GM12878 (cell line): ENCODE results near the gene ARMC8. TPM values are rescaled to one million over a fixed set of nuclear protein-coding genes. Genes with fewer than 3 reads are reported as not detected.

Source experiments
- CEBPB ChIP-seq, 2 experiments: fragments of 150-350 bp in 1 of 2; IDR thresholded peaks; 2 replicates each; pipeline ENCODE4 v1.6.1; 2012 to 2014; ENCODE audit warnings: low read depth in 2 of 2, low read length in 2 of 2, borderline replicate concordance in 1 of 2, inconsistent platforms in 1 of 2
- CHD4 ChIP-seq: fragments of 200-600 bp; sonication (generic); IDR thresholded peaks from 2 replicates; pipeline ENCODE4 v1.6.1; 2016; ENCODE audit warnings: mild to moderate bottlenecking
- IKZF1 ChIP-seq: fragments of 450-650 bp; conservative IDR thresholded peaks from 2 replicates; pipeline ENCODE4 v1.6.1; 2017; ENCODE audit warnings: antibody characterized with exemption, mild to moderate bottlenecking
- NRF1 ChIP-seq: conservative IDR thresholded peaks from 2 replicates; pipeline ENCODE4 v1.6.1; 2011; ENCODE audit warnings: mild to moderate bottlenecking, low read depth, low read length, improper control_type of control experiment
- TBL1XR1 ChIP-seq: IDR thresholded peaks from 2 replicates; pipeline ENCODE4 v1.6.1; 2012; ENCODE audit warnings: low read depth, low read length, improper control_type of control experiment
- ZNF207 ChIP-seq: fragments of 450-650 bp; IDR thresholded peaks from 2 replicates; pipeline ENCODE4 v1.6.1; 2014; ENCODE audit warnings: antibody characterized with exemption, mild to moderate bottlenecking, borderline replicate concordance
- ZSCAN29 ChIP-seq: fragments of 450-650 bp; IDR thresholded peaks from 2 replicates; pipeline ENCODE4 v1.6.1; 2017; ENCODE audit warnings: mild to moderate bottlenecking, moderate library complexity
- polyA plus RNA-seq, 11 experiments: library from polyadenylated mRNA; depleted of rRNA in 4 of 11; unstranded in 6 of 11; stranded (reverse) in 5 of 11; fragments of >200 nt; fragmentation: Nextera tagmentation in 4 of 11; fragmentation: Illumina TruSeq in 1 of 11; extraction: Ambion mirVana in 4 of 11; extraction: Trizol in 1 of 11; gene quantifications; 1 replicate in 1 of 11; 2 replicates in 10 of 11; pipeline versions ENCODE4 v1.2.1 to v1.2.3, GENCODE V29; 2011 to 2016; ENCODE audit warnings: inconsistent platforms in 2 of 11, missing spikeins in 2 of 11, low read depth in 1 of 11
- total RNA-seq, 4 experiments: library from RNA; depleted of rRNA in 3 of 4; stranded (reverse); fragments of >200 nt in 3 of 4; fragmentation: Illumina TruSeq in 1 of 4; extraction: Trizol in 1 of 4; gene quantifications; 2 replicates each; pipeline versions ENCODE4 v1.2.1 to v1.2.3, GENCODE V29; 2013 to 2021
- TF ChIP-seq, protein P1 (sequence below): IDR thresholded peaks from 2 replicates; pipeline ENCODE4 v1.6.1; 2011; ENCODE audit warnings: low read depth, low read length, improper control_type of control experiment, borderline replicate concordance

ARMC8 gene
- total and polyA plus RNA-seq, 10 of the 15 experiments (the other 5 are each of a cell fraction or from before 2014, with no cell fraction given), result 29.8 to 93.4 (median 45.3) TPM

DNA sequence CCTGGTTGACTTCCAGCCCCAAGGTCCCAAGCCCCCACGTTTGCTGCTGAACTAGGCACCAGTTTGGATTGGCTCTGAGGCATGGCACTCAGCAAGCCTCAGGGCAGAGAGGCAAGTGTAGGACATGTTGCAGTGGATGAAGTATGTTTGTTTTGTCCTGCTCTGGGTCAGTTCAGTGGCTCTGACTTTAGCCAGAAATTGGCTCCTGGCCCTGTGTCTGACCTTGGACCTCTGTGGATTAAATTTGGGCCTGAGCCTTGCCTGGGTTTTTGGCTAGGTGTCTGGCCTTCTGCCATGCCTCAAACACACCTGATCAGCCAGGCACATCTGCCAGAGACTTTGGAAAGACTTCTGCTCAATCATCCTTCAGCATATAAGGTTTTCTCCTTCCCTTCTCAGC lies 157.7 kb downstream of the ARMC8 start (continued):
- TF ChIP-seq IKZF1 (no peak), CEBPB (IDR thresholded peaks at IDR 0.05; ENCODE audit: borderline replicate concordance in 1 of 2, low read depth in 2 of 2, low read length in 2 of 2) (no peak), ZSCAN29 (no peak), NRF1 (no peak), TBL1XR1 (no peak), ZNF207 (no peak), CHD4 (no peak)
- TF ChIP-seq, protein P1, sequence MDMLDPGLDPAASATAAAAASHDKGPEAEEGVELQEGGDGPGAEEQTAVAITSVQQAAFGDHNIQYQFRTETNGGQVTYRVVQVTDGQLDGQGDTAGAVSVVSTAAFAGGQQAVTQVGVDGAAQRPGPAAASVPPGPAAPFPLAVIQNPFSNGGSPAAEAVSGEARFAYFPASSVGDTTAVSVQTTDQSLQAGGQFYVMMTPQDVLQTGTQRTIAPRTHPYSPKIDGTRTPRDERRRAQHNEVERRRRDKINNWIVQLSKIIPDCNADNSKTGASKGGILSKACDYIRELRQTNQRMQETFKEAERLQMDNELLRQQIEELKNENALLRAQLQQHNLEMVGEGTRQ, result no peak

Other genes starting within 250 kb of the ARMC8 start
- gene CLDN18, start 177.1 kb upstream of the ARMC8 start, total RNA-seq (2014; rRNA removed), result 0.11 and 0.22 TPM in 2 replicates
- gene CLDN18, start 177.1 kb upstream of the ARMC8 start, total RNA-seq (2014; rRNA removed; fragmentation: Illumina TruSeq; extraction: Trizol), result 0.18 TPM in 2 replicates
- 0.26 and 0.32 TPM in 2 replicates for gene CLDN18, start 177.1 kb upstream of the ARMC8 start, total RNA-seq (2021)
- 0.18 and 0.23 TPM in 2 replicates for gene CLDN18, start 177.1 kb upstream of the ARMC8 start, polyA plus RNA-seq (2011; rRNA removed)
- 0.13 and 0.21 TPM in 2 replicates for gene CLDN18, start 177.1 kb upstream of the ARMC8 start, polyA plus RNA-seq (2014; fragmentation: Illumina TruSeq; extraction: Trizol)
- gene CLDN18, start 177.1 kb upstream of the ARMC8 start, polyA plus RNA-seq (2014; fragmentation: Nextera tagmentation; extraction: Ambion mirVana), result under 1 TPM; 0.05 to 0.09 TPM
- 0.04 and 0.18 TPM in 2 replicates for gene CLDN18, start 177.1 kb upstream of the ARMC8 start, polyA plus RNA-seq (2014; rRNA removed)
- gene CLDN18, start 177.1 kb upstream of the ARMC8 start, polyA plus RNA-seq (2016; fragmentation: Nextera tagmentation; extraction: Ambion mirVana), result under 1 TPM in 1 of 2 experiments, not detected in 1; 0.28 TPM
- not detected in 2 replicates for gene DZIP1L, start 71.7 kb upstream of the ARMC8 start, total RNA-seq (2014; rRNA removed)
- not detected in 2 replicates for gene DZIP1L, start 71.7 kb upstream of the ARMC8 start, total RNA-seq (2014; rRNA removed; fragmentation: Illumina TruSeq; extraction: Trizol)
- gene DZIP1L, start 71.7 kb upstream of the ARMC8 start, total RNA-seq (2021), result not detected in 2 replicates
- gene DZIP1L, start 71.7 kb upstream of the ARMC8 start, polyA plus RNA-seq (2011; rRNA removed), result not detected in 2 replicates
- gene DZIP1L, start 71.7 kb upstream of the ARMC8 start, polyA plus RNA-seq (2014; fragmentation: Illumina TruSeq; extraction: Trizol), result not detected in 2 replicates
- not detected for gene DZIP1L, start 71.7 kb upstream of the ARMC8 start, polyA plus RNA-seq (2014; fragmentation: Nextera tagmentation; extraction: Ambion mirVana)
- gene DZIP1L, start 71.7 kb upstream of the ARMC8 start, polyA plus RNA-seq (2014; rRNA removed), result not detected in 2 replicates
- gene DZIP1L, start 71.7 kb upstream of the ARMC8 start, polyA plus RNA-seq (2016; fragmentation: Nextera tagmentation; extraction: Ambion mirVana), result not detected
- not detected in 2 replicates for gene A4GNT, start 54.9 kb upstream of the ARMC8 start, total RNA-seq (2014; rRNA removed)
- not detected in 2 replicates for gene A4GNT, start 54.9 kb upstream of the ARMC8 start, total RNA-seq (2014; rRNA removed; fragmentation: Illumina TruSeq; extraction: Trizol)
- gene A4GNT, start 54.9 kb upstream of the ARMC8 start, total RNA-seq (2021), result not detected in 2 replicates
- gene A4GNT, start 54.9 kb upstream of the ARMC8 start, polyA plus RNA-seq (2011; rRNA removed), result not detected in 2 replicates
- not detected in 2 replicates for gene A4GNT, start 54.9 kb upstream of the ARMC8 start, polyA plus RNA-seq (2014; fragmentation: Illumina TruSeq; extraction: Trizol)
- gene A4GNT, start 54.9 kb upstream of the ARMC8 start, polyA plus RNA-seq (2014; fragmentation: Nextera tagmentation; extraction: Ambion mirVana), result not detected
- gene A4GNT, start 54.9 kb upstream of the ARMC8 start, polyA plus RNA-seq (2014; rRNA removed), result not detected in 2 replicates
- not detected for gene A4GNT, start 54.9 kb upstream of the ARMC8 start, polyA plus RNA-seq (2016; fragmentation: Nextera tagmentation; extraction: Ambion mirVana)
- gene DBR1, start 12.4 kb upstream of the ARMC8 start, total RNA-seq (2014; rRNA removed), result 16.5 and 19.5 TPM in 2 replicates
- gene DBR1, start 12.4 kb upstream of the ARMC8 start, total RNA-seq (2014; rRNA removed; fragmentation: Illumina TruSeq; extraction: Trizol), result 15.7 and 16.3 TPM in 2 replicates
- gene DBR1, start 12.4 kb upstream of the ARMC8 start, total RNA-seq (2021), result 17.1 and 17.9 TPM in 2 replicates
- 15.9 and 19.9 TPM in 2 replicates for gene DBR1, start 12.4 kb upstream of the ARMC8 start, polyA plus RNA-seq (2011; rRNA removed)
- gene DBR1, start 12.4 kb upstream of the ARMC8 start, polyA plus RNA-seq (2014; fragmentation: Illumina TruSeq; extraction: Trizol), result 14.9 and 16.3 TPM in 2 replicates
- 1 to 10 TPM; 4.1 to 8.0 TPM for gene DBR1, start 12.4 kb upstream of the ARMC8 start, polyA plus RNA-seq (2014; fragmentation: Nextera tagmentation; extraction: Ambion mirVana)
- 12.1 and 12.2 TPM in 2 replicates for gene DBR1, start 12.4 kb upstream of the ARMC8 start, polyA plus RNA-seq (2014; rRNA removed)
- gene DBR1, start 12.4 kb upstream of the ARMC8 start, polyA plus RNA-seq (2016; fragmentation: Nextera tagmentation; extraction: Ambion mirVana), result 10 to 100 TPM; 15.8 to 17.3 TPM
- gene NME9, start 142.6 kb downstream of the ARMC8 start, total RNA-seq (2014; rRNA removed), result 0.33 TPM in 1 of 2 replicates, not detected in the other
- gene NME9, start 142.6 kb downstream of the ARMC8 start, total RNA-seq (2014; rRNA removed; fragmentation: Illumina TruSeq; extraction: Trizol), result not detected in 2 replicates
- not detected in 2 replicates for gene NME9, start 142.6 kb downstream of the ARMC8 start, total RNA-seq (2021)
- gene NME9, start 142.6 kb downstream of the ARMC8 start, polyA plus RNA-seq (2011; rRNA removed), result not detected in 2 replicates
- gene NME9, start 142.6 kb downstream of the ARMC8 start, polyA plus RNA-seq (2014; fragmentation: Illumina TruSeq; extraction: Trizol), result not detected in 2 replicates
- under 1 TPM; 0.09 to 0.26 TPM for gene NME9, start 142.6 kb downstream of the ARMC8 start, polyA plus RNA-seq (2014; fragmentation: Nextera tagmentation; extraction: Ambion mirVana)
- 0.08 TPM in 1 of 2 replicates, not detected in the other for gene NME9, start 142.6 kb downstream of the ARMC8 start, polyA plus RNA-seq (2014; rRNA removed)
- gene NME9, start 142.6 kb downstream of the ARMC8 start, polyA plus RNA-seq (2016; fragmentation: Nextera tagmentation; extraction: Ambion mirVana), result under 1 TPM; 0.18 to 0.68 TPM
- gene MRAS, start 161.3 kb downstream of the ARMC8 start, total RNA-seq (2014; rRNA removed), result 0.23 TPM in 1 of 2 replicates, not detected in the other
- gene MRAS, start 161.3 kb downstream of the ARMC8 start, total RNA-seq (2014; rRNA removed; fragmentation: Illumina TruSeq; extraction: Trizol), result not detected in 2 replicates
- gene MRAS, start 161.3 kb downstream of the ARMC8 start, total RNA-seq (2021), result 0.44 and 0.45 TPM in 2 replicates
- 0.11 TPM in 1 of 2 replicates, not detected in the other for gene MRAS, start 161.3 kb downstream of the ARMC8 start, polyA plus RNA-seq (2011; rRNA removed)
- 0.01 TPM in 1 of 2 replicates, not detected in the other for gene MRAS, start 161.3 kb downstream of the ARMC8 start, polyA plus RNA-seq (2014; fragmentation: Illumina TruSeq; extraction: Trizol)
- not detected for gene MRAS, start 161.3 kb downstream of the ARMC8 start, polyA plus RNA-seq (2014; fragmentation: Nextera tagmentation; extraction: Ambion mirVana)
- not detected in 2 replicates for gene MRAS, start 161.3 kb downstream of the ARMC8 start, polyA plus RNA-seq (2014; rRNA removed)
- gene MRAS, start 161.3 kb downstream of the ARMC8 start, polyA plus RNA-seq (2016; fragmentation: Nextera tagmentation; extraction: Ambion mirVana), result not detected
- not detected in 2 replicates for gene ESYT3, start 247.3 kb downstream of the ARMC8 start, total RNA-seq (2014; rRNA removed)
- not detected in 2 replicates for gene ESYT3, start 247.3 kb downstream of the ARMC8 start, total RNA-seq (2014; rRNA removed; fragmentation: Illumina TruSeq; extraction: Trizol)
- gene ESYT3, start 247.3 kb downstream of the ARMC8 start, total RNA-seq (2021), result not detected in 2 replicates
- gene ESYT3, start 247.3 kb downstream of the ARMC8 start, polyA plus RNA-seq (2011; rRNA removed), result not detected in 2 replicates
- not detected in 2 replicates for gene ESYT3, start 247.3 kb downstream of the ARMC8 start, polyA plus RNA-seq (2014; fragmentation: Illumina TruSeq; extraction: Trizol)
- not detected for gene ESYT3, start 247.3 kb downstream of the ARMC8 start, polyA plus RNA-seq (2014; fragmentation: Nextera tagmentation; extraction: Ambion mirVana)
- not detected in 2 replicates for gene ESYT3, start 247.3 kb downstream of the ARMC8 start, polyA plus RNA-seq (2014; rRNA removed)
- gene ESYT3, start 247.3 kb downstream of the ARMC8 start, polyA plus RNA-seq (2016; fragmentation: Nextera tagmentation; extraction: Ambion mirVana), result not detected